ENCODE measurements around the gene GPRC5A. TPM values are rescaled to one million over a fixed set of nuclear protein-coding genes. Genes with fewer than 3 reads are reported as not detected.

GPRC5A gene
- total RNA-seq, 4 donors from 2014 or later = 2.1 to 12.3 (median 4.3) TPM

GRCh38 chr12:12933742-12934141, 42.4 kb downstream of the GPRC5A start:
- no peak overlapping the region for H3K4me3 ChIP-seq
- no peaks in the 10 kb centered on the region for H3K36me3 ChIP-seq
- no peaks in the 10 kb centered on the region for H3K27me3 ChIP-seq
- H3K9me3 ChIP-seq = no peaks in the 10 kb centered on the region
- H3K27ac ChIP-seq = no peak overlapping the region
- H3K4me1 ChIP-seq = no peaks in the 10 kb centered on the region
- 88 to 91% methylated on average over 4 of the region's 4 CpGs for WGBS, 2 donors
- TF ChIP-seq CTCF (IDR thresholded peaks at IDR 0.05) = no peak
- no peak for TF ChIP-seq EP300 (IDR thresholded peaks at IDR 0.05)
- no peak for TF ChIP-seq POLR2A (IDR thresholded peaks at IDR 0.05)
- no peak for DNase-seq (ENCODE audit: low spot score in 2 of 2)

- Histone ChIP-seq H3K4me3 (no peak overlapping the region), H3K27me3 (no peaks in the 10 kb centered on the region), H3K9me3 (no peaks in the 10 kb centered on the region), H3K36me3 (no peaks in the 10 kb centered on the region), H3K4me1 (no peaks in the 10 kb centered on the region), H3K27ac (no peak overlapping the region)
- 43 to 48% methylated on average over 8 of the region's 8 CpGs for WGBS, 2 donors
- TF ChIP-seq CTCF (IDR thresholded peaks at IDR 0.05) (no peak), POLR2A (IDR thresholded peaks at IDR 0.05) (no peak), EP300 (IDR thresholded peaks at IDR 0.05) (no peak)
- no peak for DNase-seq (ENCODE audit: low spot score in 2 of 2)
These were observed 43.2 kb downstream of the GPRC5A start for GRCh38 chr12:12934556-12934955.

GRCh38 chr12:12936983-12937491, 45.7 kb downstream of the GPRC5A start:
- Histone ChIP-seq H3K4me1 (no peaks in the 10 kb centered on the region), H3K9me3 (no peaks in the 10 kb centered on the region), H3K27ac (no peak overlapping the region), H3K27me3 (no peaks in the 10 kb centered on the region), H3K4me3 (no peak overlapping the region), H3K36me3 (no peaks in the 10 kb centered on the region)
- no peak for DNase-seq (ENCODE audit: low spot score in 2 of 2)
- 92 to 94% methylated on average over 11 of the region's 11 CpGs for WGBS, 2 donors
- TF ChIP-seq CTCF (IDR thresholded peaks at IDR 0.05) = no peak
- TF ChIP-seq EP300 (IDR thresholded peaks at IDR 0.05) = no peak
- TF ChIP-seq POLR2A (IDR thresholded peaks at IDR 0.05) = no peak

GRCh38 chr12:12938541-12938940, 47.2 kb downstream of the GPRC5A start:
- peaks cover 0 to 3% (median 0%) of the 10 kb centered on the region in 4 donors for H3K4me1 ChIP-seq
- no peak overlapping the region for H3K27ac ChIP-seq
- no peak for DNase-seq (ENCODE audit: low spot score in 2 of 2)
- H3K27me3 ChIP-seq = no peaks in the 10 kb centered on the region
- no peak for TF ChIP-seq CTCF (IDR thresholded peaks at IDR 0.05)
- no peak for TF ChIP-seq POLR2A (IDR thresholded peaks at IDR 0.05)
- TF ChIP-seq EP300 (IDR thresholded peaks at IDR 0.05) = no peak
- 69 to 72% methylated on average over 5 of the region's 5 CpGs for WGBS, 2 donors
- H3K36me3 ChIP-seq = no peaks in the 10 kb centered on the region
- no peak overlapping the region for H3K4me3 ChIP-seq
- H3K9me3 ChIP-seq = no peaks in the 10 kb centered on the region

GRCh38 chr12:12939888-12940287, 48.5 kb downstream of the GPRC5A start:
- H3K4me3 ChIP-seq = no peak overlapping the region
- H3K9me3 ChIP-seq = no peaks in the 10 kb centered on the region
- TF ChIP-seq EP300 (IDR thresholded peaks at IDR 0.05) (no peak), CTCF (IDR thresholded peaks at IDR 0.05) (no peak), POLR2A (IDR thresholded peaks at IDR 0.05) (no peak)
- no peaks in the 10 kb centered on the region for H3K36me3 ChIP-seq
- no peak for DNase-seq (ENCODE audit: low spot score in 2 of 2)
- peaks cover 0 to 9% (median 0%) of the 10 kb centered on the region in 4 donors for H3K4me1 ChIP-seq
- H3K27ac ChIP-seq = no peak overlapping the region
- no peaks in the 10 kb centered on the region for H3K27me3 ChIP-seq
- 70 to 86% methylated on average over 1 of the region's 1 CpG for WGBS, 2 donors

Data from tibial nerve (tissue), 4 donors.